Neural crest cell (in vitro differentiated cells): ENCODE data around the gene CUX1. TPM values are rescaled to one million over a fixed set of nuclear protein-coding genes. Genes with fewer than 3 reads are reported as not detected.

Experiments
- DNase-seq: peaks from one replicate; pipeline ENCODE4 v3.0.0; 2021; ENCODE audit warnings: low read depth, mixed read lengths, low spot score
- H3K27ac Mint-ChIP-seq: one replicate; pipeline ENCODE4 v1.8.0; 2021; ENCODE audit warnings: mild to moderate bottlenecking, mixed read lengths; ENCODE audit not compliant: unreplicated experiment
- H3K27me3 Mint-ChIP-seq: 2 replicates; pipeline ENCODE4 v1.8.0; 2021; ENCODE audit warnings: low read depth, mild to moderate bottlenecking, mixed read lengths
- H3K36me3 Mint-ChIP-seq: 2 replicates; pipeline ENCODE4 v1.8.0; 2021; ENCODE audit warnings: low read depth, mild to moderate bottlenecking, mixed read lengths
- H3K4me1 Mint-ChIP-seq: 2 replicates; pipeline ENCODE4 v1.8.0; 2021; ENCODE audit warnings: mixed read lengths
- H3K4me3 Mint-ChIP-seq: one replicate; pipeline ENCODE4 v1.8.0; 2021; ENCODE audit warnings: mild to moderate bottlenecking, mixed read lengths
- H3K9me3 Mint-ChIP-seq: 2 replicates; pipeline ENCODE4 v1.8.0; 2021; ENCODE audit warnings: mixed read lengths
- CTCF ChIP-seq: fragments of 200-600 bp; sonication (generic); conservative IDR thresholded peaks from 2 replicates; pipeline ENCODE4 v1.5.0; 2021; ENCODE audit warnings: antibody characterized with exemption, mild to moderate bottlenecking
- total RNA-seq: library from RNA; stranded (reverse); gene quantifications from 2 replicates; pipeline ENCODE4 v1.2.1, GENCODE V29; 2021

The CUX1 gene
- total RNA-seq, 1 donor from 2014 or later: 60.0 TPM

DNA sequence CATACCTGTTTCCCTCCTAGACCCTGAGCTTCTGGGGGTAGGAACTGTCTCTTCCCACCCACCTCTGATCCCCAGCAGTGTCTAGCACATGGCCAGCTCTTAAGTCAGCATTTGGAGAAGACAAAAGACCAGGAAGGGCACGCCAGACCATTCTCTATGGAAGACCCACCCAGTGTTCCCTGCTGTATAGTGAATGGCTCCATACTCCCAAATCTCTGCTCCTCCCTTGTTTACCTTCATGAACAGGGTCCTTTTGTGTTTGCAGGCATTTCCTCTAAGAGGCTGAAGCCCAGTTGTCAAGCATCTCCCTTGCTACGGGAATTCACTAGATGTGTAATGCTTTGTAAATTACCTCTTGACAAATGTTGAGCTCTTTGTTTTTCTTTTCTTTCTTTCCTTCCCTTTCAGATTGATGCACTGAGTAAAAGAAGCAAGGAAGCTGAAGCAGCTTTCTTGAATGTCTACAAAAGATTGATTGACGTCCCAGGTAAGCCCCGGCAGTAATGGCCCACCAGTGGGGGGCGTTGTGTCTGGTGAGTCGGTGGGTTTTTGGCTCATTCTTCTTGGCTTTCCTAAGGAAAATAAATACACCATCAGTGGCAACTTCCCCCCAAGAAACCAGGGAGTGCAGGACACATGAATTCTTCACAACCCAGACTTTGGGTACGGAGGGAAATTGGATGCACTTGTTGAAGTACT is 252.7 kb downstream of the CUX1 start:
- no peak overlapping the region for H3K4me3 Mint-ChIP-seq
- no peaks in the 10 kb centered on the region for H3K27me3 Mint-ChIP-seq
- H3K4me1 Mint-ChIP-seq: peaks cover 16% of the 10 kb centered on the region
- TF ChIP-seq CTCF: no peak
- peak overlapping the region; percentile 57 for H3K27ac Mint-ChIP-seq
- peaks cover 21% of the 10 kb centered on the region for H3K36me3 Mint-ChIP-seq
- no peaks in the 10 kb centered on the region for H3K9me3 Mint-ChIP-seq
- no peak for DNase-seq

DNA sequence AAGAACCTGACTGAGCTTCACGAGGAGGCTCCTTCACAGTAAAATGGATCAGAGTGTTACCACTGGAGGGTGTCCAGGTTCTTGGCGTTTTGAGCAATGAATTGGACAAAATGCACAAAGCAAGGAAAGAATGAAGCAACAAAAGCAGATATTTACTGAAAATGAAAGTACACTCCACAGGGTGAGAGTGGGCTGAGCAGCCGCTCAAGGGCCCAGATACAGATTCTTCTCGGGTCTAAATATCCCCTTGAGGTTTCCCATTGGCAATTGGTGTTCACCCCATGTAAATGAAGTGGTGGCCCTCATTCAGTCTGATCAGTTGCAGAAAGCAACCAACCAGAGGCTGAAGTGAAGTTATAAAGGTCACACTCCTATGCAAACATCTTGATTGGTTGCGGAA is 254.6 kb downstream of the CUX1 start:
- Mint-ChIP-seq H3K9me3 (no peaks in the 10 kb centered on the region), H3K4me3 (no peak overlapping the region), H3K27me3 (no peaks in the 10 kb centered on the region), H3K27ac (no peak overlapping the region), H3K4me1 (peaks cover 18% of the 10 kb centered on the region), H3K36me3 (peaks cover 18% of the 10 kb centered on the region)
- TF ChIP-seq CTCF: no peak
- DNase-seq: no peak

GRCh38 chr7:102072636-102073209 is 255.3 kb downstream of the CUX1 start:
- Mint-ChIP-seq H3K4me3 (no peak overlapping the region), H3K36me3 (peaks cover 18% of the 10 kb centered on the region), H3K27me3 (no peaks in the 10 kb centered on the region), H3K27ac (no peak overlapping the region), H3K4me1 (peaks cover 20% of the 10 kb centered on the region), H3K9me3 (no peaks in the 10 kb centered on the region)
- TF ChIP-seq CTCF: no peak
- DNase-seq: no peak

DNA sequence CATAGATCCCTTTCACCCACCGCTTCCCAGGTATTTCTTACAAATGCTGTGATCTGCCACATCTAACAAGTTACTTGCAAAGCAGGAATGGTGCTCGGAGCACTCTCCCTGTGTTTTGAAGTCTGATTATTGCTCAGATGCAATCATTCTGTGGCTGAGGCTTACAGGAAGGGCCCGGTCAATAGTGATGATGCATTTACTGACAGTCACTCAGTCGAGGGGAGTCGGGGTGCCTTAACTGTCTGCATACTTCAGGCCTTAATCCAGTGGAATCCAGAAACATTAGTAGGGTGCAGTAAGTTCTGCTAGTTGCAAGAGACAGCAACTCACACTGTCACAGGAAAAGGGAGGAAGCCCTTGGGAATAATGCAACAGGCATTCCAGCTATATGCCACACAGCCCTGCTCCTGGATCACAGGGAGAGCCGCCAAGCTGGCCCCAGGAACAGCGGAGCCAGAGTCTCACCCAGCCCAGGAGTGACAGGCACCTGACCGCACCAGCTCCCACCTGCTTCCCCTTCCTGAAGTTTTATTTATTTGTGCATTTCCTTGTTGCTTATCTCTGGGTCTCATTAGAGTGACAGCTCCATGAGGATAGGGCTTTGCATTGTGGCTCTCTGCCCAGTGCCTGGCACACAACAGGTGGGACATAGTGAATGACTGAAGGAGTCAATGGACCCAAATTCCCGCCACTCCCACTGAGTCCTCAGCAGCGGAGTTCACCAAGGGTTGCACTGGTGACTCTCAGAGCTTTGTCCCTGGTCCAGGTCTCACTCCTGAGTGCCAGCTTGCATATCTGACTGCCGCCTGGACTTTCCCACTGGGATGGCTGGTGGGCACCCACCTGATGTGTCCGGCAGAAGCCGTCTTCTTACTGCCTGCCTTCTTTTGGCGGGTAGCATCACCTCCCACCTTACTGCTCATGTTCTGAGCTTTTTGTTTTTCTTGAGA is 256.8 kb downstream of the CUX1 start:
- Mint-ChIP-seq H3K27ac (no peak overlapping the region), H3K4me1 (peaks cover 15% of the 10 kb centered on the region), H3K27me3 (no peaks in the 10 kb centered on the region), H3K9me3 (no peaks in the 10 kb centered on the region), H3K36me3 (peaks cover 18% of the 10 kb centered on the region), H3K4me3 (no peak overlapping the region)
- no peak for TF ChIP-seq CTCF
- no peak for DNase-seq

DNA sequence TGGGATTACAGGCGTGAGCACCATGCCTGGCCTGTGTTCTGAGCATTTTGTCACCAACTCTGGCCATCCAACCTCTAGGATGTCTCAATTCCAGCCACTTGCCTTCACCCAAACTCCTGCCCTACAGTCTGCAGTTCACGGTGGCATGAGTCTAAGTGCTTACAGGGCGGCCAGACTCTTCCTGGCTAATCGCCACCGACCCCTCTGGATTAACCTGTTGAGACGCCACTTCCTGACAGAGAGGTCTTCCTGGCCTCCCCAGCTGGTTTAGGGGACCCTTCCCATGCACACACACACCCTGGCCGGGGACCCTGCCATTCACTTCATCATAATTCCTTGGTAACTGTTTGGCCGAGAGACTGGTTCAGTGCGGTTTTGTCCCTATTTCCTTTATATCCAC is 257.7 kb downstream of the CUX1 start:
- Mint-ChIP-seq H3K36me3 (peaks cover 16% of the 10 kb centered on the region), H3K9me3 (no peaks in the 10 kb centered on the region), H3K27me3 (no peaks in the 10 kb centered on the region), H3K27ac (no peak overlapping the region), H3K4me3 (no peak overlapping the region), H3K4me1 (peaks cover 16% of the 10 kb centered on the region)
- no peak for DNase-seq
- no peak for TF ChIP-seq CTCF
